Memory B cell (primary cell): ENCODE results near the gene SH3BP2.
"Not testable (repeated sequence)": the region's sequence is repeated elsewhere in the genome, so short reads cannot be mapped to it uniquely, and the experiment has no call there.

ENCODE experiments used
- ATAC-seq: fragments of 150-1000 bp; cut with Tn5 transposase; 2 replicates; pipeline ENCODE4 v1.10.0; 2021; ENCODE audit warnings: low read depth, mild to moderate bottlenecking, moderate library complexity
- DNase-seq, 2 donors: peaks; one replicate each; pipeline ENCODE4 v3.0.0; 2022; ENCODE audit warnings: low spot score in 2 of 2
- H3K27ac Mint-ChIP-seq: one replicate; pipeline ENCODE4 v1.8.0; 2022; ENCODE audit warnings: mild to moderate bottlenecking, moderate library complexity, mixed read lengths
- H3K27me3 Mint-ChIP-seq: one replicate; pipeline ENCODE4 v1.8.0; 2022; ENCODE audit warnings: mixed read lengths
- H3K36me3 Mint-ChIP-seq: one replicate; pipeline ENCODE4 v1.8.0; 2022; ENCODE audit warnings: mild to moderate bottlenecking, mixed read lengths
- H3K4me1 Mint-ChIP-seq: one replicate; pipeline ENCODE4 v1.8.0; 2022; ENCODE audit warnings: mixed read lengths
- H3K4me3 Mint-ChIP-seq: one replicate; pipeline ENCODE4 v1.8.0; 2022; ENCODE audit warnings: mild to moderate bottlenecking, moderate library complexity, mixed read lengths
- H3K9me3 Mint-ChIP-seq: one replicate; pipeline ENCODE4 v1.8.0; 2022; ENCODE audit warnings: mixed read lengths

The SH3BP2 gene

DNA sequence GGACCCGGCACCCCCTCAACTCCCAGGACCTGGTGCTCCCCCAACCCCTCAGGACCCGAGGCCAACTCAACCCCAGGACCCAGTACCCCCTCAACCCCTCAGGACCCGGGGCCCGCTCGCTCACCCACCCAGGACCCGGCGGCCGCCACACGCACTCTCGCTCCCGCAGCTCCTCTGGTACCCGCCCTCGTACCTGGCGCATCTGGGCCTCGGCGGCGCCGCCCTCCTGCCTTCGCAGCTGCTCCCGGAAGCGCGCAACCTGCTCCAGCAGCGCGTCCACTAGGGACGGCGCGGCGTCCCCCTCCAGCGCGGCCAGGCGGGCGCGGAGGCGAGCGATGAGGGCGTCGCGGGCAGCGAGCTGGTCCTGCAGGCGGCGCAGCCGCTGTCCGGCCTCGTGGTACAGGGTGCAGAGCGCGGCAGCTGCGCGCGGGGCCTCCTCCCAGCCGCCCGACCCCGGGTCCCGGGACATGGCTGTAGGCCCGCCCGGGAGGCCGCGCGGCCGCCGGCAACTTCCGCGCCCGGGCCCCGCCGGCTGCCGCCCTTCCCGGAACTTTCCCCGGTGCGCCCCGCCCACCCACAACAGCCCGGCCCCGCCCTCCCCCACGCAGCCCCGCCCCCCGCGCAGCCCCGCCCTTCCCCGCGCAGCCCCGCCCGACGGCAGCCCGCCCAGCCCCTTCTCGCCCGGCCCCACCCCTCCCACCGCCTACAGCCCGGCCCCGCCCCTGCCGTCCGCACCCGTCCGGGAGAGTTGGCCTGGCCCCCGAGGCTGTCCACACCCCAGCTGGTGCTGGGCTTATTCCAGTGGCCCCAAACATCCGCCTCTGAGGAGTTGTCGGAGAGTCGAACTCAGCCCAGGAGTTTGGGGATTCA, 36.8 kb upstream of the SH3BP2 start, which contains the start of gene TNIP2:
TNIP2 (minus strand) TSS at position 516 of the 870 bp plus-strand sequence; CDS start at position 469, 47 bp downstream.
- peak within 1 kb of the TSS; percentile 88 for H3K4me3 Mint-ChIP-seq
- H3K36me3 Mint-ChIP-seq: peaks cover 5% of the 10 kb centered on the region
- no peaks in the 10 kb centered on the region for H3K27me3 Mint-ChIP-seq
- DNase-seq (peak; percentile 68 to 74), ATAC-seq (peak; percentile 81)
- peak within 1 kb of the TSS; percentile 80 for H3K27ac Mint-ChIP-seq
- no peaks in the 10 kb centered on the region for H3K9me3 Mint-ChIP-seq
- H3K4me1 Mint-ChIP-seq: peaks cover 20% of the 10 kb centered on the region

DNA sequence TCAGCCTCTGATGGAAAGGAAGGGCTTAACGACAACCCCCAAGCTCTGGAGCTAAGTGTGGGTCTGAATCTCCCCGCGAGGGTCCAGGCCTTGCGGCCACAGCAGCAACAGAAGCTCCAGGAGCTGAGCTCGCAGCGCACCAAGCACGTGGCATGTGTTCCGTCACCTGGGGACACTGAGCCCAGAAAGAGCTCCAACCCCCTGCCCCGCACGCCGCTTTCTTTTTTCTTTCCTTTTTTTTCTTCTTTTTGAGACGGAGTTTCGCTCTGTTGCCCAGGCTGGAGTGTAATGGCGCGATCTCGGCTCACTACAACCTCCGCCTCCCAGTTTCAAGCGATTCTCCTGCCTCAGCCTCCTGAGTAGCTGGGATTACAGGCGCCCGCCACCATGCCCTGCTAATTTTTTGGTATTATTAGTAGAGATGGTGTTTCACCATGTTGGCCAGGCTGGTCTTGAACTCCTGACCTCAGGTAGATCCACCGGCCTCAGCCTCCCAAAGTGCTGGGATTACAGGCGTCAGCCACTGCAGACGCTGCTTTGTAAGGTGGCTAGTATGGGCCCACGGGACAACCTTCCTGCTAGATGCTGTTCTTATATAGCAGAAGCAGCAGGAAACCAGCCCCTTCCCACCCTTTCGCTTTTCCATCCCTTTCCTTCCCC, 36.1 kb upstream of the SH3BP2 start:
- no peak for ATAC-seq
- Mint-ChIP-seq H3K4me1 (peaks cover 20% of the 10 kb centered on the region), H3K27ac (peak overlapping the region; percentile 20)

DNA sequence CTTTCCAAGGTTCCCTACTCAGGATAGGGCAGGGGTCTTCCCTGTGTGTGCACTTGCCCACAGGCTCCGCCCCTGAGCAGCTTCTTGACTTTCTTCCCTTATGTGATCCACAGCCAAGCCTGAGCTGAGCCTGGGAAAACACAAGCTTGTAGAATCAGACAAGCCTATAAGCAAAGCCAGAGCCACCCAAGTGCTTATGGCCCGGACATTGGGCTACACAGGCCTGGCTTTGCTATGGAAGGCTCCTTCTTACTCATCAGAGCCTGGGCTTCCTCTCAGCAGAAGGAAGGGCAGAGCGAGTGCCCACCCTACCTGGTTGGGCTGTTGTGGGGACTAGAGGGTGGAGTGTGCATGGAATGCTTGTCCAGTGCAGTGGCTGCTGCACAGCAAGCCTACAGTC, 35.5 kb upstream of the SH3BP2 start:
- H3K36me3 Mint-ChIP-seq: peaks cover 3% of the 10 kb centered on the region
- no peaks in the 10 kb centered on the region for H3K9me3 Mint-ChIP-seq
- H3K4me3 Mint-ChIP-seq: peak overlapping the region; percentile 51
- no peaks in the 10 kb centered on the region for H3K27me3 Mint-ChIP-seq
- H3K4me1 Mint-ChIP-seq: peaks cover 17% of the 10 kb centered on the region
- DNase-seq: no peak
- H3K27ac Mint-ChIP-seq: no peak overlapping the region
- no peak for ATAC-seq

More for the DNA sequence above, 36.1 kb upstream of the SH3BP2 start:
- DNase-seq: no peak
- Mint-ChIP-seq H3K4me3 (peak overlapping the region; percentile 85), H3K27me3 (no peaks in the 10 kb centered on the region), H3K9me3 (no peaks in the 10 kb centered on the region), H3K36me3 (peaks cover 4% of the 10 kb centered on the region)

DNA sequence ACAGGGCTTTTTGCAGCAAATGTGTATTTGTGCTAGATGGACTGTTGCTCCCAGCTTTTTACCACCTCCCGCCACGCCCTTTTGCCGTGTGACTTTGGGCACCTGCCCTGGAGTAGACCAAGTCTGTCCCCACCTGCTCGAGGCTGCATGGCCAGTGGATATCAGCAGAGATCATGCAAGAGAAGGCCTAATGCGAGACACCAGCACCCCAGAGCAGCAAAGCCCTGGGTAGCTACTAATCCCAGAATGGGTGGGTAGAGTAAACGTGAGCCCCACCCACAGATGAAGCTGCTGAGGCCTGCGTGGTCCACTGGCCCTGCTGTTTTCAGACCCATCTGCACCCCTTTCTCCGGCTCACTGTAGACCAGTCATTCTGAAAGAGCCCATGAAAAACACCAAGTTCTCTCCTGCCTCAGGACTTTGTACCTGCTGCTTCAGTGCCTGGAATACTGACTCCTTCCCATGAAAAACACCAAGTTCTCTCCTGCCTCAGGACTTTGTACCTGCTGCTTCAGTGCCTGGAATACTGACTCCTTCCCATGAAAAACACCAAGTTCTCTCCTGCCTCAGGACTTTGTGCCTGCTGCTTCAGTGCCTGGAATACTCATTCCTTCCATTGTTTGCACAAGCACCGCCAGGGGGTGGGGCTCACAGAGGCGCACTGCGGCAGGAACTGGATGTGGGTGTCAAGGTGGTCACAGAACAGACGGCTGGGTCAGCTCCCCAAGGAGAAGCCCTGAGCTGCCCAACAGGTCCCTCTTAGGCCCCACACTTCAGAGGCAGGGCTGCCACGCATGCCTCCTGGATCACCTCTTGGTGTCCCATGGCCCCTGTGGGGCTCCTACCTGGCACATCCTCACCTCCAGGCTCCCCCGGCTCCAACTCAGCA, 31.6 kb upstream of the SH3BP2 start:
- ATAC-seq (no peak), DNase-seq (no peak)
- peaks cover 6% of the 10 kb centered on the region for H3K4me1 Mint-ChIP-seq
- H3K27ac Mint-ChIP-seq: peak overlapping the region; percentile 64
- no peaks in the 10 kb centered on the region for H3K9me3 Mint-ChIP-seq
- no peaks in the 10 kb centered on the region for H3K27me3 Mint-ChIP-seq
- no peak overlapping the region for H3K4me3 Mint-ChIP-seq
- no peaks in the 10 kb centered on the region for H3K36me3 Mint-ChIP-seq

DNA sequence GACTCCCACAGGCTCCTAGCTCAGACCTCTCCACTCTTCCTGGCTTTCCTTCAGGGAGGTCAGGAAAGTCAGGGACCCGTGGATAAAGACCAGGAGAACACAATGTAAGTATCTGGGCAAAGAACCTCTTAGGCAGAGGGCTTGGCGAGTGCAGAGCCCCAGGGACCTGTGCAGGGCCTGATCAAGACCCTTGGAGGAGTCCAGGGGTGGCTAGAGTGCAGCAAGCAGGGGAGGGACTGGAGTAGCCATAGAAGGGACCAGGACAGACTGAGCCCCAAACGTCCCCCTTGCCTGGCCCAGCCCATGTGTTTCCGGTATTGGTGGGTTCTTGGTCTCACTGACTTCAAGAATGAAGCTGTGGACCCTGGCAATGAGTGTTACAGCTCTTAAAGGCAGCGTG, 30.8 kb upstream of the SH3BP2 start:
- Mint-ChIP-seq H3K4me3 (no peak overlapping the region), H3K27me3 (no peaks in the 10 kb centered on the region), H3K36me3 (no peaks in the 10 kb centered on the region), H3K27ac (peak overlapping the region; percentile 8), H3K4me1 (peaks cover 2% of the 10 kb centered on the region), H3K9me3 (no peaks in the 10 kb centered on the region)
- DNase-seq (no peak), ATAC-seq (no peak)

DNA sequence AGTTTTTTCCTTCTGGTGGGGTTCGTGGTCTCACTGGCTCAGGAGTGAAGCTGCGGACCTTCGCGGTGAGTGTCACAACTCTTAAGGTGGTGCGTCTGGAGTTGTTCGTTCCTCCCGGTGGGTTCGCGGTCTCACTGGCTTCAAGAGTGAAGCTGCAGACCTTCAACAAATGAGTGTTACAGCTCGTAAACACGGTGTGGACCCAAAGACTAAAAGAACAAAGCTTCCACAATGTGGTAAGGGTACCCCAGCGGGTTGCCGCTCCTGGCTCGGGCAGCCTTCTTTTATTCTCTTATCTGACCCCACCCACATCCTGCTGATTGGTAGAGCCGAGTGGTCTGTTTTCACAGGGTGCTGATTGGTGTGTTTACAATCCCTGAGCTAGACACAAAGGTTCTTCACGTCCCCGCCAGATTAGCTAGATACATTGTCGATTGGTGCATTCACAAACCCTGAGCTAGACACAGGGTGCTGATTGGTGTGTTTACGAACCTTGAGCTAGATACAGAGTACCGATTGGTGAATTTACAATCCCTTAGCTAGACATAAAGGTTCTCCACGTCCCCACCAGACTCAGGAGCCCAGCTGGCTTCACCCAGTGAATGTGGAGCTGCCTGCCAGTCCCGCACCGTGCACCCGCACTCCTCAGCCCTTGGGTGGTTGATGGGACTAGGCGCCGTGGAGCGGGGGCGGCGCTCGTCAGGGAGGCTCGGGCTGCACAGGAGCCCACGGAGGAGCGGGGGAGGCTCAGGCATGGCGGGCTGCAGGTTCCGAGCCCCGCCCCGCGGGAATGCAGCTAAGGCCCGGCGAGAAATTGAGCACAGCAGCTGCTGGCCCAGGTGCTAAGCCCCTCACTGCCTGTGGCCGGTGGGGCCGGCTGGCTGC, 30.2 kb upstream of the SH3BP2 start:
- H3K4me3 Mint-ChIP-seq: peak overlapping the region; percentile 27
- H3K27me3 Mint-ChIP-seq, ATAC-seq, H3K4me1 Mint-ChIP-seq, H3K27ac Mint-ChIP-seq, DNase-seq, H3K36me3 Mint-ChIP-seq, H3K9me3 Mint-ChIP-seq: not testable (repeated sequence)

DNA sequence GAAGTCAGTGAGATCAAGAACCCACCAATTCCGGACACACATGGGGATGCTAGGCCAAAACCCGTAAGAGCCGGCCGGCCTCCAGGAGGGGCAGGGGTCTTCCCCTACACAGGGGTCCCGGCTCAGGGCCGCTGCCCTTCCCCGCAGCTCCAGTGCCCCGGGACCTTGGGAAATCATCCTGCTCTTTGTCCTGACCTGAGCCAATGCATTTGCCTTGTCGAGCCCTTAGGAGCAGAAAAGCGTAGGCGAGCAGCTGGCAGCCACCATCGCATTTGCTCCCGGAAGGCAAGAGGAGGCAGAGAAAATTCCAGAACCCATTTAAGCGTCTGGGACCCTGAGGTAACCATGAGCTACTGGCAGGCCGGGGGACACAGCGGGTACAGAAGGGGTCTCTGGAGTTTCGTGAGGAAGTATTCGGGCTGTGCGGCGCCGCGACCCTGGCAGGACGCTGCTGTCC, 29.3 kb upstream of the SH3BP2 start:
- no peak overlapping the region for H3K27ac Mint-ChIP-seq
- H3K36me3 Mint-ChIP-seq: no peaks in the 10 kb centered on the region
- H3K27me3 Mint-ChIP-seq: no peaks in the 10 kb centered on the region
- DNase-seq (no peak), ATAC-seq (no peak)
- H3K9me3 Mint-ChIP-seq: no peaks in the 10 kb centered on the region
- H3K4me3 Mint-ChIP-seq: peak overlapping the region; percentile 76
- H3K4me1 Mint-ChIP-seq: peaks cover 2% of the 10 kb centered on the region

DNA sequence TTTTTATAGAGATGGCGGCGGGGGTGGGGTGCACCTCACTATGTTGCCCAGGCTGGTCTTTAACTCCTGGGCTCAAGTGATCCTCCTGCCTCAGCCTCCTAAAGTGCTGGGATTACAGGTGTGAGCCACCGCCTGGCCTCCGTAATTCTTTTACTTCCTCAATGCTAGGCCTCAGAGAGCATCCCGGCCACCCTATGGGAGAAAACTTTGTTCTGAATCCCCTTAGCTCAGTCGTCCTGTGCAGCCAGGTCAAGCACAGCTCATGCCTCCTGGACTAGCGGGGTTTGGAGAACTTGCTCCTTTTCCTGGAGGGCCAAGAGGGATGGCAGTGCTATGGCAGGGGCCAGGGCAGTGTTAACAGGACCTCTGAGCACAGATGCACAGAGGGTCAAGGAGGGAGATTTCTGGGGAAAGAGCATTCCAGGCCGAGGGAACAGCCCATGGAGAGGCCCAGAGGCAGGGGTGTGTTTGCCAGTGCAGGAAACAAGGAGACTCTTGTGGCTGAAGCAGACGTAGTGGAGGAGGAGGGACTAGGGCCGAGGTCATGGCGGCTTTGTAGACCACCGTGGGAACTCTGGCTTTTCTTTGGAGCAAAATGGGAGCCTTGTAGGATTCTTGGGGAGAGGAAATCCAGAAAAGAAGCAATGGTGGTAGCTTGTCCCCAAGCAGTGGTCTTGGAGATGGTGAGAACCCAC, 26.9 kb upstream of the SH3BP2 start:
- H3K27me3 Mint-ChIP-seq: no peaks in the 10 kb centered on the region
- H3K27ac Mint-ChIP-seq: no peak overlapping the region
- peaks cover 6% of the 10 kb centered on the region for H3K4me1 Mint-ChIP-seq

DNA sequence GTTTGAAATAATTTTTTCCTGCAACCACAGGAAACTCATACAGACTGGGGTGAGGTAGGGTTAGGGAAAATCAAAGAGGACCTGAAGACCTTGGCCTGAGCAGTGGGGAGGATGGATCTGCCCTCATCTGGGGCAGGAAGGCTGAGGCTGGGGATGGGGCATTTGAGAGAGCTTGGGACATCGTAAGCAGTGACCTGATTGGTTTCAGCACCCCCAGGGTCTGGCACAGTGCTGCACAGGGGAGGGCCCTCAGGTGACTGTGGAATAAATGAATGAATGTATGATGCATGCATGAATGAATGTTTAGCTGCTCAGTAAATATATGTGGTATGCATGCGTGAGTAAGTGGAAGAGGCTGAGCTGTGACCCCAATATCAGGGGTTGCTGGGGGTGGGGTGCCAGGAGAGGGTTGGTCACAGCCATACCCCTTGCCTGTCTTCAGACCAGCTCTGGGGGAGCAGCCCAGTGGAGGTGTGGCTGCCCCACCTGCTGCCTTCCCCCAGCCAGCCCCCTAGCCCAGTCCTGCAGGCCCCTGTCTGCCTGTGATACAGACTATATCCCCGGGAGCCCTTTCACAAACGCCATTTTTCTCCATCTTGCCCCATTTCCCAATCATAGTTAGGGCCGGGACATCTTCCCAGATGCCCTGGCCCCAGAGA, 25.7 kb upstream of the SH3BP2 start:
- Mint-ChIP-seq H3K4me3 (no peak overlapping the region), H3K36me3 (no peaks in the 10 kb centered on the region), H3K27me3 (no peaks in the 10 kb centered on the region), H3K27ac (no peak overlapping the region), H3K9me3 (peaks cover 4% of the 10 kb centered on the region), H3K4me1 (peaks cover 7% of the 10 kb centered on the region)
- ATAC-seq: no peak
- no peak for DNase-seq

More for the DNA sequence above, 26.9 kb upstream of the SH3BP2 start:
- Mint-ChIP-seq H3K36me3 (no peaks in the 10 kb centered on the region), H3K4me3 (no peak overlapping the region), H3K9me3 (peaks cover 4% of the 10 kb centered on the region)
- DNase-seq (no peak), ATAC-seq (no peak)

DNA sequence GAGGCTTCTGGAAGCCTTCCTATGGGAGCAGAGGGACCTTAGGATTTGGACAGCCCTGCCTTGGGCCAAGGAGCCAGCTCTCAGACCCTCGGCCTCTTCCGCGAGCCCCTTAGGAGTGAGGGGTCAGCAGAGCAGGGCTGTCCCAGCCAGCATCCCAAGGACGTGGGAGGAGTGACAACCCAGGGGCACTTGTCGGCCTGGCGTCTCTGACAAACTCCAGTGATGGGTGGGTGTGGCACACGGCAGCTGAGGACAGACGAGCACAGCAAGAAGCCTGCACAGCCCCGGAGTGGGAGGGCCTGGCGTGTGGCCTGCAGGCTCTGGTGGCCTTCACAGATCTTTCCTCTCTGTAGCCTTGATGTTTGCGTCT, 25.2 kb upstream of the SH3BP2 start:
- no peaks in the 10 kb centered on the region for H3K27me3 Mint-ChIP-seq
- H3K27ac Mint-ChIP-seq: no peak overlapping the region
- H3K36me3 Mint-ChIP-seq: no peaks in the 10 kb centered on the region
- no peak for ATAC-seq
- peaks cover 4% of the 10 kb centered on the region for H3K9me3 Mint-ChIP-seq
- no peak overlapping the region for H3K4me3 Mint-ChIP-seq
- H3K4me1 Mint-ChIP-seq: peaks cover 7% of the 10 kb centered on the region
- DNase-seq: no peak

DNA sequence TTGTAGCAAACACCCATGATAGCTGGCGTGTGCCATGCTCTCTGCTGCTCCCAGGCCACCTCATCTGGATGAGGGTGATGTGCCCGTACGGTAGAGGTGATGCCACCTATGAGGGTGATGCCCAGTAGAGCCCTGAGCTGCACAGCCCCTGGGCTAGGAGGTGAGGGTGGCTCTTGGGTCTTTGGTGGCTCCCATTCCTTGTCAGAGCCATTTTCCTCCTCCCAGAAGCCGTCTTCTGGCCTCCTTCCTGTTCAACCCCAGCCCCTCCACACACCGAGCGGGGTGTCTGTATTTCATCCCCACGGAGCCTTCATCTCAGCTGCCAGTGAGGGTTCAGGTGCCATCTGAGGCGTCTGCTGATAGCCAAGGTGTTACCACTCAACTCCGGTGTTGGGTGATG, 24.8 kb upstream of the SH3BP2 start:
- ATAC-seq: no peak
- no peak overlapping the region for H3K4me3 Mint-ChIP-seq
- no peaks in the 10 kb centered on the region for H3K27me3 Mint-ChIP-seq
- no peak overlapping the region for H3K27ac Mint-ChIP-seq
- H3K4me1 Mint-ChIP-seq: peaks cover 9% of the 10 kb centered on the region
- peaks cover 4% of the 10 kb centered on the region for H3K9me3 Mint-ChIP-seq
- no peaks in the 10 kb centered on the region for H3K36me3 Mint-ChIP-seq
- DNase-seq: no peak

DNA sequence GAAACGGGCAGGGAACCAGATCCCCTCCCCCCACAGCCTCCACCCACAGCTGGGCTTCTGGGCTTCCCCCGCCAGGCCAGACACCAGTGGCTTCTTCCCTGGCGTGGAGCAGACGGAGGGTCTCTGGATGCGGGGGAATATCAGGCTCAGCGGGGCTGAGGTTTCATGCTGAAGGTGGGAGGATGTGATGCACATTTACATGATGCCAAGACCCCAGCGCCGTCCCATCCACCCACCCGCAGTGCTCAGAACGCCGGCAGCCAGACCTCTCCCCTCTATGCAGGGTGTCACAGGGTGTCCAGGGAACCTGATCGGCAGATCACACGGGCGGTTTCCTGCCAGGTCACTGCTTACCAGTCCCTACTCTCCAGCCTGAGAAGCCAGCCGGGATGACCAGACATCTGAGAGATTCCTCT, 24.0 kb upstream of the SH3BP2 start:
- Mint-ChIP-seq H3K4me3 (no peak overlapping the region), H3K27me3 (no peaks in the 10 kb centered on the region), H3K9me3 (peaks cover 4% of the 10 kb centered on the region), H3K4me1 (peaks cover 9% of the 10 kb centered on the region), H3K36me3 (no peaks in the 10 kb centered on the region), H3K27ac (no peak overlapping the region)
- ATAC-seq (no peak), DNase-seq (no peak)
